Activated CD4-positive, alpha-beta T cell treated with anti-CD3 and anti-CD28 coated beads, Interleukin-2, amount 10 ng/mL, durations not matched to agents 24 days and 14 days (primary cell): Measurements from ENCODE around the gene PER2. TPM values are rescaled to one million over a fixed set of nuclear protein-coding genes. Genes with fewer than 3 reads are reported as not detected.

Experiments used
- DNase-seq: peaks from one replicate; pipeline ENCODE4 v3.0.0; 2022
- H3K27ac Mint-ChIP-seq: one replicate; pipeline ENCODE4 v1.8.0; 2022; ENCODE audit warnings: mild to moderate bottlenecking, mixed read lengths
- H3K27me3 Mint-ChIP-seq: one replicate; pipeline ENCODE4 v1.8.0; 2022; ENCODE audit warnings: mixed read lengths
- H3K36me3 Mint-ChIP-seq: one replicate; pipeline ENCODE4 v1.8.0; 2022; ENCODE audit warnings: low read depth, mild to moderate bottlenecking, mixed read lengths
- H3K4me1 Mint-ChIP-seq: one replicate; pipeline ENCODE4 v1.8.0; 2021; ENCODE audit warnings: mixed read lengths
- H3K4me3 Mint-ChIP-seq: one replicate; pipeline ENCODE4 v1.8.0; 2022; ENCODE audit warnings: mild to moderate bottlenecking, moderate library complexity, mixed read lengths
- H3K9me3 Mint-ChIP-seq: one replicate; pipeline ENCODE4 v1.8.0; 2021; ENCODE audit warnings: mixed read lengths
- intact Hi-C: fragments of 100-400 bp; cut with micrococcal nuclease; formaldehyde crosslinking; loops from one replicate; pipeline ENCODE4 v1.15.1; 2023
- total RNA-seq: library from RNA; stranded (reverse); gene quantifications from 2 replicates; pipeline ENCODE4 v1.2.3, GENCODE V29; 2022

PER2 gene
- total RNA-seq, 1 donor from 2014 or later, result 18.3 TPM

DNA sequence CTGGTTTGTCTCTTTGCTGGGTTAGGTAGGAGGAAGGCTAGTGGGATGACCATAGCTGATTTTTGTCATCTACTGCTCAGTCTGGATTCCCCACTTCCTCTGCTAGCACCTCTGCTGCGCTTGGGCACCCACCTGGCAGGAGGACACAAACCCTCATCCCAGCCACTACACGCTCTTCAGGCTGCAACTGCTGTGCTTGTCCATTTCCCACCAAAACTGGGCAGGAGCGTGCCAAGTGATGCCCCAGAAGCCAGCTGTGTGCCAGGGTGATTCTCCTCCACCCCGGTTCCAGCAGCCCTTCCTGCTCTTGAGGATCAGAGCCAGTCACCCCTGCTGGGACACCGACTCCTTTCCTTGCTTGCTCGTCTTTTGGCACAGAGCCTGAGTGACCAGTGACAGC lies 15.7 kb upstream of the PER2 start:
- intact Hi-C loops, result no loop called here
- DNase-seq, result no peak
- Mint-ChIP-seq H3K36me3 (no peaks in the 10 kb centered on the region), H3K4me1 (no peaks in the 10 kb centered on the region), H3K9me3 (no peaks in the 10 kb centered on the region), H3K27me3 (peaks cover 7% of the 10 kb centered on the region), H3K4me3 (no peak overlapping the region), H3K27ac (no peak overlapping the region)

DNA sequence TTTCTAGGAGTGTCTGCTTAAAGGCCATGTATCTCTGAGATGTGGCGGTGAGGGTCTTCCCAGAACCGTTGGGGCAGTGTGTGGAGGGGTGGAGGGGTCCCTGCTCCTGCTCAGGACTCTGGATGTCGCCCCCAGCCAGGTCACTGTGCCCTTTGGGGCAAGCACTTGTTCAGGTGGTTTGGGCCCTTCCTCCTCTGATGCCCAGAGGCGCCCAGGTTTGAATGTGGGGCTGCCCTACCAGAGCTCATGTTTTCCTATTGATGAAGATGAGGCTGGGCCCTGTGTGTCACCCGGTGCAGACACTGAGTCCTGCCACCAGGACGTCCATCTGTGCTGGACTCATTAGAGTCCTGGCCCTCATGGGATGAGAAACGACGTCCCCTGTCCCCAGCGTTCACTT lies 14.3 kb upstream of the PER2 start:
- Mint-ChIP-seq H3K9me3 (no peaks in the 10 kb centered on the region), H3K27ac (no peak overlapping the region), H3K4me3 (no peak overlapping the region), H3K36me3 (no peaks in the 10 kb centered on the region), H3K27me3 (peaks cover 7% of the 10 kb centered on the region), H3K4me1 (no peaks in the 10 kb centered on the region)
- intact Hi-C loops, result no loop called here
- no peak for DNase-seq

DNA sequence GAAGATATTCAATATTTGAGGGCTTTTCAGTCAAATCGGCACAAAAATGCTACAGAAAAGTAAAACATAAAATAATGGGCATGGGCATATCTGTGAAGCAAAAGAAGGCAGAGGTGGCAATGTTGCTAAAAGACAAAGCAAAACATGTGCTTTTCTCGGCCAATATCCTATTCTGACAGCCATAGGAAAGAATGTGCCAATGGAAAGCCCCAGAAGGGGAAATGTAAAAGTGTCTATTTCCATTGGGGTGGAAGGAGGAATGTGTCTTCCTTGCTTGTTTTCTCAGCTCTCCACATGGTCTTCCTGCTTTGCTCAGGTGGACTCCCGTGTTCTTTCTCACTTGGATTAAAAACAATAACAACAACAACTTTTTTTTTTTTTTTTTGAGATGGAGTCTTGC lies 13.7 kb upstream of the PER2 start:
- Mint-ChIP-seq H3K4me1 (no peaks in the 10 kb centered on the region), H3K36me3 (no peaks in the 10 kb centered on the region), H3K9me3 (no peaks in the 10 kb centered on the region), H3K27me3 (peaks cover 7% of the 10 kb centered on the region), H3K4me3 (no peak overlapping the region), H3K27ac (no peak overlapping the region)
- intact Hi-C loops, result no loop called here
- no peak for DNase-seq

DNA sequence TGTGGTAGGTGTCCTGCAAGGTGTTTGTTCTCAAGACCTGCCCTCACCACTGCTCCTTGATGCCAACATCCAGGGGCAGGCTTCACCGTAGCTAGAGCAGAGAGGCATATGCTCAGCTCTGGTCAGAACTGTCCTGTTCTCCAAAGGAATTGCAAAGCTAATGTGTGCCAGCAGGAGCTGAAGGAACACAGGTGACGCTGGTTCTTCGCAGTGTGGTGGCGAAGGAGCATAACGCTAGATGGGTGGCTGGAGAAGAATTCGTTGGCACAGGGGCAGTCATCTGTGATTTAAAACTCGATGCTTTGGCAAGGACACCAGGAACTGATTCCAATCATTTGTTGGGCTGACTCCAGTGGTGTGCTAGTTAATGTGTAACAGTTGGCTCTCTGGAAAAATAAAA lies 11.4 kb upstream of the PER2 start:
- Mint-ChIP-seq H3K9me3 (no peaks in the 10 kb centered on the region), H3K27me3 (peaks cover 7% of the 10 kb centered on the region)
- intact Hi-C loops, result no loop called here

DNA sequence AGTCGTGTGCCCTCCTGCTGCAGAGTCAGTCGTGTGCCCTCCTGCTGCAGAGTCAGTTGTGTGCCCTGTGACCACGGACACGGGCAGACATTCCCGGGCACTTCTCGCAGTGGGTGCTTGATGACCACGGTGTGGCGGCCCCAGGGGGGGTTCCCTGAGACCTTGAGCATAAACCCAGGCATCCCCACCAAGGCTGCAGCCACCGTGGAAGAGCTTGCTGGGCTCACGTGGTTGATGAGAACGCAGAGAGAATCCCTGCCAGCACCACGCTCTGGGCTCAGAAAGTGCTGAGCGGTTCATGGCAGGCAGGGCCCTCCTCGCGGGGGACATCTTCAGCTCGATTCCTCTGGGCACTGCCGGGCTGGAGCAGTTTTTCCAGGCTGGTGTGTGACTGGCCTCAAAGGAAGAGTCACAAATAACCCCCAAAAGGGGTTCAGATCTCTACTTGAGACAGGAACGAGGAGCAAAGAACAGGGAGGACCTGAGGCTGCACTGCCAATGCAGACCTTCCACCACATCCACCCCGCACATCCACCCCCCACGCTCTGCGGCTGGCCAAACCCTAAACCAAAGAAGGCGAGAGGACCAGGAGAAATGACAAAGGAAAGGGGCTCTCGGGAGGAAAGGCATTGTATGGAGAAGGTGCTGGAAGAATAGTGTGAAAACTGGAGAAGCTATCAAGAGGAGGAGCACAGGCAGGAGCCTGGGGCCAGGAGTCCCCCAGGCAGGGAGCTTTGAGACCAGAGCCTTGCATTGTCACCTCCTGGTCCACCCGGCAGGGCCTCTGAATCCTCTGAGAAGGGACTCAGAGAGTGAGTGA lies 8.4 kb upstream of the PER2 start:
- no peaks in the 10 kb centered on the region for H3K36me3 Mint-ChIP-seq
- no peak for DNase-seq
- peaks cover 6% of the 10 kb centered on the region for H3K27me3 Mint-ChIP-seq
- H3K27ac Mint-ChIP-seq, result no peak overlapping the region
- no peaks in the 10 kb centered on the region for H3K4me1 Mint-ChIP-seq
- intact Hi-C loops, result no loop called here
- H3K9me3 Mint-ChIP-seq, result no peaks in the 10 kb centered on the region
- H3K4me3 Mint-ChIP-seq, result no peak overlapping the region

More for the DNA sequence above, 11.4 kb upstream of the PER2 start:
- Mint-ChIP-seq H3K36me3 (no peaks in the 10 kb centered on the region), H3K4me1 (no peaks in the 10 kb centered on the region), H3K4me3 (no peak overlapping the region), H3K27ac (no peak overlapping the region)
- no peak for DNase-seq

DNA sequence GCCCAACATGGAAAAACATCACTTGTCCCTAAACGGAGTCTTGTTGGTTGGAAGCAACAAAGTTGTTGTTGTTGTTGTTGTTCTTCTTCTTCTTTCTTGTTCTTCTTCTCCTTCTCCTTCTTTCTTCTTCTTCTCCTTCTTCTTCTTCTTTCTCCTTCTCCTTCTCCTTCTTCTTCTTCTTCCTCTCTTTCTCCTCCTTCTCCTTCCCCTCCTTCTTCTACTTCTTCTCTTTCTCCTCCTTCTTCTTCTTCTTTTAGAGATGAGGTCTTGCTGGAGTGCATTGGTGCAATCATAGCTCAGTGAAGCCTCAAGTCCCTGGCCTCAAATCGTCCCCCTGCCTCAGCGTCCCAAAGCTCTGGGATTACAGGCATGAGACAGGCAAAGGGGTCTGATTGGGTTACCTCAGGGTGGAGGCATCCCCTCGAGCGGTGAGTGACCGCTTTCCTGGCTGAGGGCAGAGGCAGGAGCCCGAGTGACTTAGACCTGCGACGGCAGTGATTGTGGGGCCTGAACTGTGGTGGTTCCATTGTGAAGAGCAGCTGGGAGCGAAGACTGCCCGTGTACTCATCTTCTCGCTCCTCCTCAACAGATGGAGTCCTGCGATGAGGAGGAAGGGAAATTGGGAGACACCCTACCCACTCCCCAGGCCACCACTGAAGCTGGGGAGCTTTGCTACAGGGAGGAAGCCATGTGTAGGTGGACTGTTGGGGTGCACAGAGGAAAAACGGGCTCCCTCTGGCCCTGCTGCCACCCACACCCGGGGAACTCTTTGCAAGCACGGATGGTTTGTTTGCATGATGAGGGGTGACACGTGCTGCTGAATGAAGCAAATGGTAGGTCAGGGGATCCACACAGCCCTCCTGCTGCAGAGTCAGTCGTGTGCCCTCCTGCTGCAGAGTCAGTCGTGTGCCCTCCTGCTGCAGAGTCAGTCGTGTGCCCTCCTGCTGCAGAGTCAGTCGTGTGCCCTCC lies 7.0 kb upstream of the PER2 start:
- no peak for DNase-seq
- no peak overlapping the region for H3K4me3 Mint-ChIP-seq
- H3K9me3 Mint-ChIP-seq, result no peaks in the 10 kb centered on the region
- no peaks in the 10 kb centered on the region for H3K4me1 Mint-ChIP-seq
- no peaks in the 10 kb centered on the region for H3K36me3 Mint-ChIP-seq
- no peak overlapping the region for H3K27ac Mint-ChIP-seq
- intact Hi-C loops, result no loop called here
- peaks cover 2% of the 10 kb centered on the region for H3K27me3 Mint-ChIP-seq

DNA sequence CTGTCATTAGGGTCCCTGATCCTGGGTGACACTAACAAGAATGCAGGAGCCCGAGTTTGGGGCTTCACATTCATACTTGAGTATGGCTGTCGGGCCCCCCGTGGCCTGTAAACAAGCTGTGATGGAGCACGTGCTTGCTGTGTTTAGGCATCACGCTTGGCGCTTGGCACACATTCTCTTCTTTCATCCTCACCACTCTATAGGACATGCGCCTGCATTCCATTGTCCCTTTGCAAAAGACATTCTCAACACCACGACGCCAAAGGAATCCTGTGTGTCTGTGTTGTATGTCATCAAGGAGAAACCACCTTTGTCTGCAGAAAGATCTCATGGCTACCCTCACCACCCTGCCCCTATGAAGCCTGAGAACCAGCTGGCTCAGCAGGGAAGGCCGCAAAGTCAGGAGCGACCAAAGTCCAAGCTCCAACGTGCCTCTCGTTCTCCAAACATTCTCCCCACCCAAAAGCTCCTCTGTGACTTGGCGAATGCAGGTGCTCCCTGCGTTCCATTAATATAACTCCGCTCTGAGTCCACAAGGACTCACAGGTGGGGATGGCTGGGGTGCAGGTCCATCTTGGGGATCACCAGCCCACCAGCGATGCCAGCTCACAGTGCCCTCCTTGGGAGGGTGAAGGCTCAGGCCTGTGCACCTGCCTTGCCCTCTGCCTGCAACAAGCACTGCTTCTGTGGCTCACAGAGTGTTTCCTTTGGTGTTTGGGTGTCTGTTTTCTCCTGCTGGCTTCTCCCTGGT lies 6.2 kb upstream of the PER2 start:
- H3K36me3 Mint-ChIP-seq, result no peaks in the 10 kb centered on the region
- no peaks in the 10 kb centered on the region for H3K9me3 Mint-ChIP-seq
- no peak for DNase-seq
- intact Hi-C loops, result no loop called here
- no peak overlapping the region for H3K4me3 Mint-ChIP-seq
- H3K4me1 Mint-ChIP-seq, result peaks cover 7% of the 10 kb centered on the region
- H3K27me3 Mint-ChIP-seq, result no peaks in the 10 kb centered on the region
- no peak overlapping the region for H3K27ac Mint-ChIP-seq

DNA sequence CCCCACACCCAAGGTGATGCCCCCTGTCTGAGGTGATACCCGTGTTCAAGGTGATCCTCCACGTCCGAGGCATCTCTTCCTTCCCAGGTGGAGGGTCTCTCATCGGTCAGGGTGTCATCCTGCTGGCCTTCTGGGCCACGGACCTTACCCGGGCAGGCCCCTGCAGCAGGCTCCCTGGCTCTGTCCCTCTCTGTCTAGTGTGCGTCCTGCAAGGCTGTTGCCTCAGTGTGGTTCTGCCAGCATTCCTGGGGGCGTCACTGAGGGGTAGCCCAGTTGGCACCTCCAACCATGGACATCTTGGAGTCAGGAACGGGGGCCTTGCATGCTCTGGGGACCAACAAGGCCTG lies 5.6 kb upstream of the PER2 start:
- Mint-ChIP-seq H3K9me3 (no peaks in the 10 kb centered on the region), H3K36me3 (no peaks in the 10 kb centered on the region), H3K4me1 (peaks cover 11% of the 10 kb centered on the region), H3K4me3 (no peak overlapping the region), H3K27ac (no peak overlapping the region), H3K27me3 (no peaks in the 10 kb centered on the region)
- intact Hi-C loops, result no loop called here
- DNase-seq, result no peak

DNA sequence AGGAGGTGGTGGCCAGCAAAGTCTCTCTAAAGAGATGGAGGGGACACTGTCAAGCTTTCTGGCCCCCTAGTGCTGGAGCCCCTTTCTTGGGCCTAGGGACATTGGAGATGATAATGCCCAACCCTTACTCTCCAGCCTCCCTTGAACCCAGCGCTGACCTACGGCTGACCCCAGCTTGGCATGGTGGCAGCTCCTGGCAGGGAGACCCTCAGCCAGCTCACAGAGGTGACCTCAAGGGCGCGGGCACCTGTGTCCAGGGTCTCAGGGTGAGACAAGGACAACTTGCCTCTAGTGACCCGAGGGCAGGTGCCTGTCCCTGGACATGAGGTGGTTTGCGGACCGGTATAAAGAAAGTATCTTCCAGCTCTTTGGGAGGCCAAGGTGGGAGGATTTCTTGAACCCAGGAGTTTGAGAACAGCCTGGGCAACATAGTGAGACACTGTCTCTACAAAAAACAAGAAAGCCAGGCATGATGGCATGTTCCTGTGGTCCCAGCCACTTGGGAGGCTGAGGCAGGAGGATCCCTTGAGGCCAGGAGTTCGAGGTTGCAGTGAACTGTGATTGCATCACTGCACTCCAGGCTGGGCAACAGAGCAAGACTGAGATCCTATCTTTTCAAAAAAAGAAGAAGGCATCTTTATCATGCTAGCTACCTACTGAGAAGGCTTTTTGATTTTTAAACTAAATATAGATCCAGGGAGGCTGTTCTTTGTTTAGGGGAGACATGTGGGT lies 3.3 kb upstream of the PER2 start:
- Mint-ChIP-seq H3K9me3 (no peaks in the 10 kb centered on the region), H3K27me3 (no peaks in the 10 kb centered on the region), H3K4me3 (no peak overlapping the region), H3K27ac (no peak overlapping the region), H3K4me1 (peaks cover 24% of the 10 kb centered on the region), H3K36me3 (peaks cover 4% of the 10 kb centered on the region)
- DNase-seq, result no peak
- intact Hi-C loops, result no loop called here

DNA sequence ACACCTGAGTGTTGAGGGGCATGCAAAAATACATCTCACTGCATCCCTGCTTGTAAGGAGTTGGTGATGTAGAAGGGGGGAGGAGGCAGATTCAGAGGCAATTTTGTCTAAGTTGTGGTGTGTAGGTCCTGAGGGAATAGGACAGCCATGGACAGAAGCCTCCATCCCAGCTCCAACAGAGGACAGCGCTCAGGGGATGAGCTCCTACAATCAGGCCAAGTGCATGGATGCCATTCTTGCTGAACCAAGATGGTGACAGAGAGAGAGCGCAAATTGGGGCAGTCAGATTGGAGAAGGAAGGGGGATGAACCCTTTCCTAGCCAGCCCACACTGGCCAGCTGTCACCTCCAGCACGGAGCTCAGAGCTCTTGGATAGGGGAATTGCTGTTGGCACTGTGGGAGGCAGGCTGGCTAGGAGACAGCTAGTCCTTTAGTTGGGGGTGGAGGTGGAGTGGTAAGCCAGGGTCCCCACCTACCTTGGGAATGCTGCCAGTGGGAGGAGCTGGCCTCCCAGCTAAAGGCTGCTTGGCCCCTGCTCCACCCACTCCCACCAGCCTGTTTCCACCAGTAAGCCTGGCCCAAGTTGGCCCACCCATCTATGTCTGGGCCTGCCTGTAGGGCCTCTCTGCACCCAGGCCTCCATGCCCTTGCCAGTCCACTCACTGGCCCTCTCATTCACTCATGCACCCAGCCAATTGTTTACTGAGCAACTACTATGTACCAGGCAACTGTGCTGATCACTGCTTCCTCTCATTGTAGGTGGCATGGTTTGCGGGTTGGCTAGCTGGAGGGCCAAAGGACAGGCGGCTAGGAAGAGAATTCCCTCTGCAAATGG lies 2.5 kb upstream of the PER2 start:
- no peak overlapping the region for H3K4me3 Mint-ChIP-seq
- intact Hi-C loops, result no loop called here
- H3K27ac Mint-ChIP-seq, result no peak overlapping the region
- H3K27me3 Mint-ChIP-seq, result no peaks in the 10 kb centered on the region
- peaks cover 4% of the 10 kb centered on the region for H3K36me3 Mint-ChIP-seq
- peaks cover 25% of the 10 kb centered on the region for H3K4me1 Mint-ChIP-seq
- DNase-seq, result no peak
- no peaks in the 10 kb centered on the region for H3K9me3 Mint-ChIP-seq

DNA sequence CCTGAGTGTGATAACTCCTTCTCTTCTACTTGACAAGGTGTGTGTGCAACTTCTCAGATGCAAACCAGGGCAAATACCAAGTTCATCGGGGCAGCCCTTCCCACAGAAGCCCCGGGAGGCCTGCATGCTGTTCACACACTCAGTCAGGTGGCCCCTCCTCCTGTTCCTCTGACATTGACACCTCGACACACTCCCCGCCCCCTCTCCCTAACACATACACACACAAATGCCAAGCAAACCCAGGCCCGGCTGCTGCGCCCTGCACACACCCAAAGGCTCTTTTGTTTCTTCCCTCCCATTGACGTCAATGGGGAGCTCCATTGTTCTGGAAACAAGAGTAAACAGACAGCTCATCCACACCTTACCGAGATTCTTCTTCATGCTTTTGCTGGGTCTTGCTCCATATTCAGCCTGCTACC lies 1.7 kb upstream of the PER2 start:
- peak overlapping the region; percentile 99 for H3K27ac Mint-ChIP-seq

DNA sequence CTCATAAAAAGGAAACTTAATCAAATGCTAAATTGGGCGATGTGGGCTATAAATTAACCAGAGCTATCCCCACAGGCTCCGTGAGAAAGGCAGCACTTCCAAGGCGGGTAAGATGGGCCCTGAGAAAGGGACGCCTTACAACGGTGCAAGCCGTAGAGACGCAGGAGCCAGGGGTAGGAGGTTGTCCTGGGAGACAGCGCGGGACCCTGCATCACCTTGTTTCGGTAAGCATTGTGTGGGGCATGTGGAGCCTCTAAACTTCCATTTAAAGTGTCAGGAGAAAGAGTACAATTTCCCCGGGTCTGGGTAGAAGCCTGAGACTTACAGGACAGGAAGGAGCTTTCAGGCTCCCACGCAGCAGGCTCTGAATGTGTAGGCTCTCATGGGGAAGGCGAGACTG lies 1.2 kb upstream of the PER2 start:
- DNase-seq, result peak; percentile 63
- no peaks in the 10 kb centered on the region for H3K9me3 Mint-ChIP-seq
- H3K36me3 Mint-ChIP-seq, result peaks cover 4% of the 10 kb centered on the region
- H3K4me3 Mint-ChIP-seq, result peak overlapping the region; percentile 93
- no peaks in the 10 kb centered on the region for H3K27me3 Mint-ChIP-seq
- peaks cover 25% of the 10 kb centered on the region for H3K4me1 Mint-ChIP-seq
- H3K27ac Mint-ChIP-seq, result peak overlapping the region; percentile 99
- intact Hi-C loops, result loop anchor here (2.0 to 5.0 kb wide), 2 partner anchors 137 to 587 kb away; partner anchors contain the start of gene ASB1

More for the DNA sequence above, 1.7 kb upstream of the PER2 start:
- peaks cover 4% of the 10 kb centered on the region for H3K36me3 Mint-ChIP-seq
- H3K9me3 Mint-ChIP-seq, result no peaks in the 10 kb centered on the region
- peaks cover 25% of the 10 kb centered on the region for H3K4me1 Mint-ChIP-seq
- peak; percentile 63 for DNase-seq
- no peaks in the 10 kb centered on the region for H3K27me3 Mint-ChIP-seq
- peak overlapping the region; percentile 93 for H3K4me3 Mint-ChIP-seq
- intact Hi-C loops, result no loop called here
